ENCODE measurements around the gene PPM1D.

DNA sequence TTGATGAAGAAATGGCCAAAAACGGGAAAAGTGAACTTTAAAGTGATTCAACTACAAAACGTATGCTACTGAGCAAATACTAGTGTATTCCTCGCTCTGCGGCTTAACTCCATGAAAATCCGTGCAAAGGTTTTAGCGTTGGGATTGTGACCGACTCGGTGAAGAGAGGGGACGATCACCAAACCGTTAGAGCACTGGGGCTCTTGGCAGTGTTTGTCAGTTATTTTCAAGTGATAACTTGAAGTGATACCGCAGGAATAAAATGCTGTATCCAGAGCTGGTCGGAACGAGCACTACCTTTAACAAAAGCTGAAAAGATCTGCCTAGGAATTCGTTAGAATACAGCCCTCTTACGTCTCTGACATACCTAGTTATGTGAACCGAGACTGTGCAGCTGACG lies 773 bp upstream of the PPM1D start:
- peak in 1 of 2 donors; percentile 54 for TF ChIP-seq POLR2A (IDR thresholded peaks at IDR 0.05)
- TF ChIP-seq, protein P1, sequence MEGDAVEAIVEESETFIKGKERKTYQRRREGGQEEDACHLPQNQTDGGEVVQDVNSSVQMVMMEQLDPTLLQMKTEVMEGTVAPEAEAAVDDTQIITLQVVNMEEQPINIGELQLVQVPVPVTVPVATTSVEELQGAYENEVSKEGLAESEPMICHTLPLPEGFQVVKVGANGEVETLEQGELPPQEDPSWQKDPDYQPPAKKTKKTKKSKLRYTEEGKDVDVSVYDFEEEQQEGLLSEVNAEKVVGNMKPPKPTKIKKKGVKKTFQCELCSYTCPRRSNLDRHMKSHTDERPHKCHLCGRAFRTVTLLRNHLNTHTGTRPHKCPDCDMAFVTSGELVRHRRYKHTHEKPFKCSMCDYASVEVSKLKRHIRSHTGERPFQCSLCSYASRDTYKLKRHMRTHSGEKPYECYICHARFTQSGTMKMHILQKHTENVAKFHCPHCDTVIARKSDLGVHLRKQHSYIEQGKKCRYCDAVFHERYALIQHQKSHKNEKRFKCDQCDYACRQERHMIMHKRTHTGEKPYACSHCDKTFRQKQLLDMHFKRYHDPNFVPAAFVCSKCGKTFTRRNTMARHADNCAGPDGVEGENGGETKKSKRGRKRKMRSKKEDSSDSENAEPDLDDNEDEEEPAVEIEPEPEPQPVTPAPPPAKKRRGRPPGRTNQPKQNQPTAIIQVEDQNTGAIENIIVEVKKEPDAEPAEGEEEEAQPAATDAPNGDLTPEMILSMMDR (IDR thresholded peaks at IDR 0.05) = no peak

Measured in thyroid gland (tissue), 4 donors.